Fibroblast of pulmonary artery (primary cell): Measurements from ENCODE around the gene LTBP1.
A peak's percentile ranks its signal among the peaks of the same experiment; 100 is the strongest.

ENCODE experiments used
- DNase-seq: peaks from one replicate; pipeline ENCODE4 v3.0.0-alpha.2; 2010; ENCODE audit warnings: low read depth
- H3K4me3 ChIP-seq: replicated peaks from 2 replicates; pipeline ENCODE4 v1.5.1; 2011; ENCODE audit warnings: low read depth, mild to moderate bottlenecking, control low read depth, low read length, moderate library complexity
- TF ChIP-seq, protein P1 (sequence below): IDR thresholded peaks from 2 replicates; pipeline ENCODE4 v1.5.1; 2011; ENCODE audit warnings: mild to moderate bottlenecking, control low read depth, low read length, inconsistent platforms; ENCODE audit errors: missing control alignments

Gene LTBP1, protein sequence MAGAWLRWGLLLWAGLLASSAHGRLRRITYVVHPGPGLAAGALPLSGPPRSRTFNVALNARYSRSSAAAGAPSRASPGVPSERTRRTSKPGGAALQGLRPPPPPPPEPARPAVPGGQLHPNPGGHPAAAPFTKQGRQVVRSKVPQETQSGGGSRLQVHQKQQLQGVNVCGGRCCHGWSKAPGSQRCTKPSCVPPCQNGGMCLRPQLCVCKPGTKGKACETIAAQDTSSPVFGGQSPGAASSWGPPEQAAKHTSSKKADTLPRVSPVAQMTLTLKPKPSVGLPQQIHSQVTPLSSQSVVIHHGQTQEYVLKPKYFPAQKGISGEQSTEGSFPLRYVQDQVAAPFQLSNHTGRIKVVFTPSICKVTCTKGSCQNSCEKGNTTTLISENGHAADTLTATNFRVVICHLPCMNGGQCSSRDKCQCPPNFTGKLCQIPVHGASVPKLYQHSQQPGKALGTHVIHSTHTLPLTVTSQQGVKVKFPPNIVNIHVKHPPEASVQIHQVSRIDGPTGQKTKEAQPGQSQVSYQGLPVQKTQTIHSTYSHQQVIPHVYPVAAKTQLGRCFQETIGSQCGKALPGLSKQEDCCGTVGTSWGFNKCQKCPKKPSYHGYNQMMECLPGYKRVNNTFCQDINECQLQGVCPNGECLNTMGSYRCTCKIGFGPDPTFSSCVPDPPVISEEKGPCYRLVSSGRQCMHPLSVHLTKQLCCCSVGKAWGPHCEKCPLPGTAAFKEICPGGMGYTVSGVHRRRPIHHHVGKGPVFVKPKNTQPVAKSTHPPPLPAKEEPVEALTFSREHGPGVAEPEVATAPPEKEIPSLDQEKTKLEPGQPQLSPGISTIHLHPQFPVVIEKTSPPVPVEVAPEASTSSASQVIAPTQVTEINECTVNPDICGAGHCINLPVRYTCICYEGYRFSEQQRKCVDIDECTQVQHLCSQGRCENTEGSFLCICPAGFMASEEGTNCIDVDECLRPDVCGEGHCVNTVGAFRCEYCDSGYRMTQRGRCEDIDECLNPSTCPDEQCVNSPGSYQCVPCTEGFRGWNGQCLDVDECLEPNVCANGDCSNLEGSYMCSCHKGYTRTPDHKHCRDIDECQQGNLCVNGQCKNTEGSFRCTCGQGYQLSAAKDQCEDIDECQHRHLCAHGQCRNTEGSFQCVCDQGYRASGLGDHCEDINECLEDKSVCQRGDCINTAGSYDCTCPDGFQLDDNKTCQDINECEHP (N-terminal part only)

DNA sequence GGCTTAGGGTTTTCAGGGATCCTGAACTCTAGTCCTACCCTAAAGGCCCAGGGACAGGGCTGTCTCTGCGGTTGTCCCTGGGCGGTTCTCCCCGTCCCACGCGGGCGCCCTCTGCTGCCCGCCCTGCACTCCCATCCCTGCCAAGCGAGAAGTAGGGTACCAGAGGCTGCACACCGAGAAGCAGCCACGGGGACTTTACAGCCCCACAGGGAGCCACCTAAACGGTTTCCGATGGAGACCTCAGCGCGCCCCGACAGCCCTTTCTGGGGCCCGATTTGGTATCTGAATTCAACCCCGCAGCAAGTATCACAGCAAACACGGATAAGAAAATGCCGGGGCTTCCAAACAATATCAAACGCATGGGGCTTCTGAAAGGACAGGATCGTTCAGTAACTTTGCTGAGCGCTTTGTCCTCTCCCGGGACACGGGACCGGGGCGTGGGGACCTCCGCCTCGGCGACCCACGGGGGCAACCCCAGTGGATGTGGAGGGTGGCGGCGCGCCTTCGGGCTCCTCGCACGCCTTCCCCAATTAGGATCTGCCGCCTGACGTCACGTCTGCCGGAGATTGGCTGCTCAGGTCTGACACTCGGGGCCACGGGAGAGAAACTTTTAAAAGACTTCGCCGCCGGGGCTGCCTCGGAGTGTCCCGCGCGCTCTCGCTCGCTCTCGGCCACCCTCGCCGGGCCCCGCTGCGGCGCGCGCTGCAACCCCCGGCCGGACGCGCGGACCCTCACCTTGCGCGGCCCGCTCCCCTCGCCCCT, at the start of gene LTBP1:
LTBP1 (plus strand) TSS at position 640 of the 762 bp plus-strand sequence. CDS start 372 bp downstream, outside the sequence.
- TF ChIP-seq, protein P1, sequence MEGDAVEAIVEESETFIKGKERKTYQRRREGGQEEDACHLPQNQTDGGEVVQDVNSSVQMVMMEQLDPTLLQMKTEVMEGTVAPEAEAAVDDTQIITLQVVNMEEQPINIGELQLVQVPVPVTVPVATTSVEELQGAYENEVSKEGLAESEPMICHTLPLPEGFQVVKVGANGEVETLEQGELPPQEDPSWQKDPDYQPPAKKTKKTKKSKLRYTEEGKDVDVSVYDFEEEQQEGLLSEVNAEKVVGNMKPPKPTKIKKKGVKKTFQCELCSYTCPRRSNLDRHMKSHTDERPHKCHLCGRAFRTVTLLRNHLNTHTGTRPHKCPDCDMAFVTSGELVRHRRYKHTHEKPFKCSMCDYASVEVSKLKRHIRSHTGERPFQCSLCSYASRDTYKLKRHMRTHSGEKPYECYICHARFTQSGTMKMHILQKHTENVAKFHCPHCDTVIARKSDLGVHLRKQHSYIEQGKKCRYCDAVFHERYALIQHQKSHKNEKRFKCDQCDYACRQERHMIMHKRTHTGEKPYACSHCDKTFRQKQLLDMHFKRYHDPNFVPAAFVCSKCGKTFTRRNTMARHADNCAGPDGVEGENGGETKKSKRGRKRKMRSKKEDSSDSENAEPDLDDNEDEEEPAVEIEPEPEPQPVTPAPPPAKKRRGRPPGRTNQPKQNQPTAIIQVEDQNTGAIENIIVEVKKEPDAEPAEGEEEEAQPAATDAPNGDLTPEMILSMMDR: peak; percentile 88
- peak within 1 kb of the TSS; percentile 76 for H3K4me3 ChIP-seq
- DNase-seq: peak; percentile 72

DNA sequence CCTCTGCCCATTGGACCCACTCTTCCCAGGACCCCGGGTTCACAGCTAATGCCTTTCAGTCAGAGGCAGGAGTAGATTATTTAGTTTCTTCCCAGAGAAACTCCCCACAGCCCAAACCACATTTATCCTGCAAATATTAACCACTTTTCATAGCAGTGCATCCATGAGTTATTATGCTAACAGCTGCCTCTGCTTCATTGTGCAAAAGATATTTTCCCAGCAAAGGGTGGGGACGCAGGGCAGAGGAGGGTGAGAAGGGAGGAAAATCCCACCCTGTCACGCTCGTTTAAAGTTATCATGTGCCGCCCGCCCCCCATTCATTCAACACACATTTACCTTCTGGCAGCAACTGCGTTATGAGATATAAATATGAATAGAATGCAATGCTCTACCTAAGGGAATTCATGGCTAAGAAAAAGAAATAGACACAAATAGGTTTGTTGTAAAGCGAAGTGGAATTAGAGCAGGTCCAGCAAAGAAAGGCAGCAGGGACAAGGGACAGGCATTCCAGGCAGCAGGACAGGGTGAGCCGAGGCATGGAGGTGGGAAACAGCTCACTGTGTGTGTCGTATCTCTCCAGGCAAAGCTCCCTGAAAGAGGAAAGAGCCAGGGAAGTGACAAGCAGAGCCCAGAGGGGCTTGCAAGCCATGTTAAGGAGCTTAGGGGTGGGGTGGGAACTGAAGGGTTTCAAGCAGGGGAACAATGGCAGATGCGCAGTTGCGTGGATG, 46.3 kb upstream of the LTBP1 start:
- no peak for DNase-seq
- TF ChIP-seq, protein P1: no peak

DNA sequence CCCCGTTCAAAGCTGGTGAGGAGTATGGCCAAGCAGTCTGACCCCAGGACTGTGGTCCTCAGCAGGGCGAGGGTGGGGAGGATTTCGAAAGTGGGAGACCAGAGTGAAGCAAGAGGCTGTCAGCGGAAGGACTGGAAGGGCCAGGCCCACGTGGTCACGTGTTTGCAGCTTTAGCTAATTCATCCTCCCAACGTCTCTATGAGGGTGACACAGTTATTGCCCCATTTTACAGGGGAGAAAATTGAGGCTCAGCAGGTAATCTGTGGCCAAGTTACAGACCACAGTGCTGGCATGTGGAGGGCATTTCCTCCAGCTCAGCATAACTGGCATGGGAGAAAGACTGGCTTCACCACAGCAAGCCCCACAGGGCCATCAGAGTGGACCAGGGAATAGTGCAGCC, 45.4 kb upstream of the LTBP1 start:
- no peak overlapping the region for H3K4me3 ChIP-seq
- DNase-seq: no peak
- TF ChIP-seq, protein P1: no peak

More for the DNA sequence above, 46.3 kb upstream of the LTBP1 start:
- no peak overlapping the region for H3K4me3 ChIP-seq

DNA sequence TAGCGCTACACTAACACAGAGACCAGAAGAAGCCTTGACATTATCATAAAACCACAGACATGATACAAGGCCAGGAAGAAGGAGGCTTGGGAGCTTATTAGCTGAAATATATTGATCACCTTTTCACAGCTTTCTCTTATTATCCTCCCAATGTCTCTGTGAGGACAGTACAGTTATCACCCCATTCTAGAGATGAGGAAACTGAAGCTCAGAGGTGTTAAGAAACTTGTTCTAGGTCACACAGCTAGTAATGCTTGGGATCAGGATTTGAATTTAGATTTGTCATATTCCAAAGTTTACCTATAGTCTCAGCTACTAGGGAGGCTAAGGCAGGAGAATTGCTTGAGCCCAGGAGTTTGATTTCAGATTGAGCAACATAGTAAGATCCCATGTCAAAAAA, 44.6 kb upstream of the LTBP1 start:
- no peak overlapping the region for H3K4me3 ChIP-seq
- DNase-seq: no peak
- TF ChIP-seq, protein P1: no peak

DNA sequence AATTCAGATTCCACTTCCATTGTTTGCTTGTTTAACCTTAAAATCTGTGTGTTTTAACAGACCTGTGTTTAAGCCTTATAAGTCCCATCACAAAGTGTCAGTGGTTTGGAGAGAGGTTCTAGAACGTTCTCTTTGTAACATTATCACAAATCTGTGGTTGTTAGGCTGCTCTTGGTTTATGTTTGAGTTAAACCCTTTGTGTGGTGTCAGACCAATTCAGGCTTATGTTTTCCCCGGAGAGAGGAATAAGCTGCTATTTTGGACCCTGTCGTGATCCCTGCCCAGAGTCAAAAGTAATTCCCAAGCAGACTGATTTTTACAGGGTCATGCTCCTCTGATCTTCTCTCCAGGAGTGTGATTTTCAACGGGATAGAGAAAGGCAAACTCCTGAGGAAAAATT, 43.8 kb upstream of the LTBP1 start:
- H3K4me3 ChIP-seq: no peak overlapping the region
- TF ChIP-seq, protein P1: no peak
- no peak for DNase-seq

DNA sequence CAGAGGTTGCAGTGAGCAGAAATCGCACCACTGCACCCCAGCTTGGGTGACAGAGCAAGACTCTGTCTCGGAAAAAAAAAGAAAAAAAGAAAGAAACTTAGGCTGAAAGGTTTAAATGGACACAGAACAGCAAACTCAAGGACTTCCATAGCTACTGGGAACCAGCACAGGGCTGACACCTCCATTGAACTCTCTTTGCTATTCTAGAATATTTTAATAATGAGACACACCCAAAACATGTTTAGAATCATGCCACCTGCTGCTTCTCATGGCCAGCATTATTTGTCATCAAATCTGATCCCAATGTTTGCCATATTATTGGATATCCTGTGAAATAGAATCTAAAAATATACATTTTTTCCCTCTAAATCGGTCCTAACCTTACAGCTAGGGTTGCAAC, 42.7 kb upstream of the LTBP1 start:
- TF ChIP-seq, protein P1: no peak
- H3K4me3 ChIP-seq: no peak overlapping the region
- DNase-seq: no peak
